Measurements from ENCODE around the gene GSTM3.

GSTM3 gene

DNA sequence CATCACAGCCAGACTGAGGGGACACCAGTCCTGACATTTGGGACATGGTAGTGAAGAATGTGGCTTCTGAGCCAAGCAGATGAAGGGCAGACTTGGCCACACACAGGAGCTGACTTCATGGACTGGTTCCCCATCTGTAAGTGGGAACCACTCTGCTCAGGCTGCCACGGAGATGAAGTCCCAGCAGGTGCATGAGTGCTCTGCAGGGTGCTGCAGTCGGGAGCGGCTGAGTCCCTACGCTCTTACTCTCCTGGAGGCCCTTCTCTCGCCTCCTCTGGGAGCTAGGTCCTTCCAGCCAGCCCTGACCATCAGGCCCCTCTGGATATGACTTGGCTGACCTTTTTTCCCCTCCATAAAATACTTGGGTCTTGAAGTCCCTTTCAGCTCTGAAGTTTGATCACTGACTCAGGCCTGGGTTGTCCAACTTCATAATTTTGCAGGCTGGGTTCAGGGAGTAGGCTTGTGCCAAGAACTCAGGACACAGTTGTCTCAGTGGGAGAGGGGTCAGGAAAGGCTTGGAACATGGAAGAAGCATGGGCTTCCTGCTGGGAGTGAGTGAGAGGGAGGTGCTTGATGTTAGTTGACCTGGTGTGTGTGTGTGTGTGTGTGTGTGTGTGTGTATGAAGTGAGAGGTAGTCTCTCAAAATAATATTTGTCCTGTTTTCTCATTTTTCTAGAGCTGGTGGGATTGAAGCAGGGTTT, 43.9 kb upstream of the GSTM3 start:
- Histone ChIP-seq H3K4me1 (ENCODE audit: control insufficient read depth, insufficient read depth, low read length, poor library complexity, severe bottlenecking) (peaks cover 18% of the 10 kb centered on the region), H3K9me3 (ENCODE audit: control insufficient read depth, low read length) (peaks cover 8% of the 10 kb centered on the region), H3K36me3 (ENCODE audit: control insufficient read depth, insufficient read depth, low read length) (no peaks in the 10 kb centered on the region), H3K27ac (ENCODE audit: low read depth, low read length, severe bottlenecking) (no peak overlapping the region), H3K4me3 (ENCODE audit: extremely low read depth, insufficient read depth, low read length, poor library complexity, severe bottlenecking) (no peak overlapping the region)
- 84 to 94% methylated on average over 4 to 5 of the region's 5 CpGs for WGBS, 2 experiments (ENCODE audit: insufficient coverage in 2 of 2)

DNA sequence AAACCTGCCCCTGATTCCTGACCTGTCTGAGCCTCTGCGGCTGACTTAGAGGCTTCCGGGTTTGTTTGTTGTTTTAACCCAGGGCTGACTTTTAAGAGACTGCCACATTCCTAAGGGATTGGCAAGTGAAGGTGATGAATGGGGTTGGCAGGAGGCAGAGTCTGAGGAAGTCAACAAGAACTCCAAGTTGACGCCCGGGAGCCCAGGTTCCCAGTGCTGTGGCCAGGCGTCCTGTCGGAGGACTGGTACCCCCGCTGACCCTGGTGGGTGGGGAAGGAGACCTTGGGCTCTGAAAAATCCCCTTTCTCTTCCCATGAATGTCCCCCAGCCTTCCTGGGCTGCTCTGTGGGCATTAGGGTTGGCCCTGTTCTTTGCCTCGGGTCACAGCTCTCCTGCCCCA, 42.6 kb upstream of the GSTM3 start:
- no peak overlapping the region for H3K4me3 ChIP-seq (ENCODE audit: extremely low read depth, insufficient read depth, low read length, poor library complexity, severe bottlenecking)
- peaks cover 13% of the 10 kb centered on the region for H3K4me1 ChIP-seq (ENCODE audit: control insufficient read depth, insufficient read depth, low read length, poor library complexity, severe bottlenecking)
- H3K27ac ChIP-seq (ENCODE audit: low read depth, low read length, severe bottlenecking) = peak overlapping the region; percentile 1
- peaks cover 8% of the 10 kb centered on the region for H3K9me3 ChIP-seq (ENCODE audit: control insufficient read depth, low read length)
- no peaks in the 10 kb centered on the region for H3K36me3 ChIP-seq (ENCODE audit: control insufficient read depth, insufficient read depth, low read length)
- 42 to 51% methylated on average over 3 to 5 of the region's 8 CpGs for WGBS, 2 experiments (ENCODE audit: insufficient coverage in 2 of 2)

DNA sequence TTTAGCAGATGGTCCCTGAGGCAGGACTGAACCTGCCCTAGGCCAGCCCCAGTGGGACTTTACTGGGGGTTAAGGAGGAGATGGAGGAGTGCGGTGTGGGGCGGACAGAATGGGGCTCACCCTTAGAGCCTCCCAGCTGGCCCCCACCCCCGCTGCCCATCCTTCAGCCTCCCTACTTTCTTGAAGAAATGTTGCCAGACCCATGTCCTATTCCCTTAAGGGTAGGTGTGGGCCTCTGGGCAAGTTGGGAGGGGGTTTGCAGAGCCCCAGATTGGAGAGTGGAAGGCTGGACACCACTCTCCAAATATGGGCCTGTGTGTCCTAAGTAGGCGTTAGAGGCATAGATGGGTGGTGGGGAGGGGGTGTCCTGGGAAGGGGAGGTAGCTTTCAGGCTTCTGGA, 42.1 kb upstream of the GSTM3 start:
- Histone ChIP-seq H3K36me3 (ENCODE audit: control insufficient read depth, insufficient read depth, low read length) (no peaks in the 10 kb centered on the region), H3K9me3 (ENCODE audit: control insufficient read depth, low read length) (peaks cover 8% of the 10 kb centered on the region), H3K4me3 (ENCODE audit: extremely low read depth, insufficient read depth, low read length, poor library complexity, severe bottlenecking) (no peak overlapping the region), H3K27ac (ENCODE audit: low read depth, low read length, severe bottlenecking) (peak overlapping the region; percentile 1), H3K4me1 (ENCODE audit: control insufficient read depth, insufficient read depth, low read length, poor library complexity, severe bottlenecking) (peaks cover 12% of the 10 kb centered on the region)
- WGBS, 2 experiments (ENCODE audit: insufficient coverage in 2 of 2) = 80% methylated on average over 1 of the region's 4 CpGs; no CpG with 5 or more reads in 1 of the 2 experiments

DNA sequence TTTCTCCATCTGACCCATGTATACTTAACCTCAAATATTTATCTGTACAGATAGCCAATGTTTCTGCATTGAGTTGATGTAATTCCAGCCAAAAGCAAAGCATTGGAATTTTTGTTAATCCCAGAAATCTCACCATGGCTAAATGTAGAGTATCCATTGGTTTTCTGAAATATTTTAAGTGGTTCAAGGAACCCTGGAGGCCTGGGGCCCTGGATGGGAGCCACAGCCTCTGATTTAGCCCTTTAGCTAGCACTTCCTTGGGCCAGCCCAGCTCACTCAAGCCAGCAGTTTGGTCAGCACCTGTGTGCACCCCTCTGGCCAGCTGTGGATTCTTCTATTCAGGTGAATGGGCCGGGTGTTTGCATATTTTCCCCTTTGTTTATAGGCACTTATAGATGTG, 41.7 kb upstream of the GSTM3 start:
- no peak overlapping the region for H3K4me3 ChIP-seq (ENCODE audit: extremely low read depth, insufficient read depth, low read length, poor library complexity, severe bottlenecking)
- peaks cover 11% of the 10 kb centered on the region for H3K4me1 ChIP-seq (ENCODE audit: control insufficient read depth, insufficient read depth, low read length, poor library complexity, severe bottlenecking)
- WGBS, 2 experiments (ENCODE audit: insufficient coverage in 2 of 2) = 50% methylated on average over 1 of the region's 1 CpG; no CpG with 5 or more reads in 1 of the 2 experiments
- H3K27ac ChIP-seq (ENCODE audit: low read depth, low read length, severe bottlenecking) = no peak overlapping the region
- H3K9me3 ChIP-seq (ENCODE audit: control insufficient read depth, low read length) = peaks cover 8% of the 10 kb centered on the region
- H3K36me3 ChIP-seq (ENCODE audit: control insufficient read depth, insufficient read depth, low read length) = no peaks in the 10 kb centered on the region

DNA sequence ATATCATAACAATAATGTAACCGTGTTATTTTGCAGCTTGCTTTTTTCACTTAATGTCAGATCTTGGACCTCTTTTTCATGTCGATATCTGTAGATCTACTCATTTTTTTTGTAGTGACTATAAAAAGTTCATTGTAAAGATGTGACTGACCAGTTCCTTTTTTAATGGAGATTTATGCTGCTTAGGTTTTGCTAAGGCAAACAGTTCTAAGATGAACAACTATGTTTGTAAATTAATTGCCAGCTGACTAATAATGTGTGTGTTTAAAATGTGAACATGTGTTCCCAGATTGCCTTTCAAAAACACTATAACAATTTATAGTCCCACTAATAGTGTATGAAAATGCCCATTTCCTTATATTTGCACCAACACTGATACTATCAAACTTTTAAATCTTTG, 41.0 kb upstream of the GSTM3 start:
- Histone ChIP-seq H3K4me3 (ENCODE audit: extremely low read depth, insufficient read depth, low read length, poor library complexity, severe bottlenecking) (no peak overlapping the region), H3K4me1 (ENCODE audit: control insufficient read depth, insufficient read depth, low read length, poor library complexity, severe bottlenecking) (peaks cover 18% of the 10 kb centered on the region), H3K36me3 (ENCODE audit: control insufficient read depth, insufficient read depth, low read length) (no peaks in the 10 kb centered on the region), H3K9me3 (ENCODE audit: control insufficient read depth, low read length) (peaks cover 8% of the 10 kb centered on the region), H3K27ac (ENCODE audit: low read depth, low read length, severe bottlenecking) (no peak overlapping the region)
- WGBS, 2 experiments (ENCODE audit: insufficient coverage in 2 of 2) = 100% methylated on average over 1 of the region's 2 CpGs; no CpG with 5 or more reads in 1 of the 2 experiments

DNA sequence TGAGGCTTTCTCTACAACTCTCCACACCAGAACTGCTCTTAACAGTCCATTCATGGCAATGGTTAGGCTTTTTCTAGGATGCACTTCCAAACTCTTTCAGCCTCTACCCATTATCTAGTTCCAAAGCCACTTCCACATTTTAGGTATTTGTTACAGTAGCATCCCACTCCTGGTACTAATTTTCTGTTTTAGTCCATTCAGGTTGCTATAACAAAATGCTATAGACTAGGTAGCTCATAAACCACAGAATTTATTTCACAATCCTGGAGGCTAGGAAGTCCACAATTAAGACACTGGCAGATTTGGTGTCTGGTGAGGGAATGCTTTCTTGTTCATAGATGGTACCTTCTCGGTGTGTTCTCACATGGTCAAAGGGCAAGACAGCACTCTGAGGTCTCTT, 40.1 kb upstream of the GSTM3 start:
- Histone ChIP-seq H3K36me3 (ENCODE audit: control insufficient read depth, insufficient read depth, low read length) (no peaks in the 10 kb centered on the region), H3K27ac (ENCODE audit: low read depth, low read length, severe bottlenecking) (no peak overlapping the region), H3K9me3 (ENCODE audit: control insufficient read depth, low read length) (peaks cover 8% of the 10 kb centered on the region), H3K4me3 (ENCODE audit: extremely low read depth, insufficient read depth, low read length, poor library complexity, severe bottlenecking) (no peak overlapping the region), H3K4me1 (ENCODE audit: control insufficient read depth, insufficient read depth, low read length, poor library complexity, severe bottlenecking) (peaks cover 19% of the 10 kb centered on the region)
- WGBS, 2 experiments (ENCODE audit: insufficient coverage in 2 of 2) = no CpG with 5 or more reads among the region's 1 CpG

DNA sequence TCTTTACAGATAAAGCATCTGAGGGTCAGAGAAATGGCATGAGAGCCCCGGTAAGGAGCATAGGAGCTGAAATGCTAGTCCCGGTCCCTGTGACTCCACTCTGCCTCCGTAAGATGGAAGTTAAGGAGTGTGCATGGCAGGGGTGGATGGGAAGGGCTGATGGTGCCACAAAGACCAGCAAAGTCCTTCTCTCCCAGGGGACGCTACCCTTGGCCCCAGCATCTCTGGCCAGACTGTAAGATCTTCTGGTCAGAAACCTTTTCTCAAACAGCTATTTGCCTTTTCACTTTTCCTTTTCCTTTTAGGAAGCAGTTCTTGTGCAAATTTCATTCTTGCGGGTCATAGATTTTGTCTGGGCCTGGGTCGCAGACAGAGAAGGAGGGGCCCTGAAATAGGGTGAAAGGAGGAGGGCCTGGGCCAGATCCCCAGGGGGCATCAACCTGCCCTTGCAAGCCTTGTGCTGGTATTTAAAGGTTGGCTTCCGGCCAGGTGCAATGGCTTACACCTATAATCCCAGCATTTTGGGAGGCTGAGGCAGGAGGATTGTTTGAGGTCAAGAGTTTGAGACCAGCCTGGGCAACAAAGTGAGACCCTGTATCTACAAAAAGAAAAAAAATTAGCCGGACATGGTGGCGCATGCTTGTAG, 37.3 kb upstream of the GSTM3 start:
- Histone ChIP-seq H3K27ac (ENCODE audit: low read depth, low read length, severe bottlenecking) (no peak overlapping the region), H3K36me3 (ENCODE audit: control insufficient read depth, insufficient read depth, low read length) (no peaks in the 10 kb centered on the region), H3K4me1 (ENCODE audit: control insufficient read depth, insufficient read depth, low read length, poor library complexity, severe bottlenecking) (peaks cover 16% of the 10 kb centered on the region), H3K9me3 (ENCODE audit: control insufficient read depth, low read length) (peaks cover 8% of the 10 kb centered on the region), H3K4me3 (ENCODE audit: extremely low read depth, insufficient read depth, low read length, poor library complexity, severe bottlenecking) (no peak overlapping the region)
- 92% methylated on average over 4 to 9 of the region's 9 CpGs for WGBS, 2 experiments (ENCODE audit: insufficient coverage in 2 of 2)

DNA sequence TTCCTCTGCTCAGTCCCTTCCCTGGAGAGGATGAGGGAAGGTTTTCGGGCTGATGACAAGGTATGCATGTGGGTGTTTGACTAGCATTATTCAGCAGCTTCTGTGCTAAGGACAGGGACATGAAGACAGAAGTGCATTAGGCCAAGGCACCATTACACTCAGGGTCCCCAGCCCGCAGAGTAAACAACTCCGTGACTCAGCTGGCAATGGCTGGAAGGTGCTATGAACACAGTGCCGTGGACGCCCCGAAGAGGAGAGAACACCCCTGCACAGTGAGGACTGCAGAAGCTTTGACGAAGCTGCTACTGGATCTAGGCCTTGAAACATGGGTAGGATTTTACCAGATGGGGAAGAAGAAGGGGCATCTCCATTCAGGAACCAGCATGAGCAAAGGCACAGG, 36.6 kb upstream of the GSTM3 start:
- H3K9me3 ChIP-seq (ENCODE audit: control insufficient read depth, low read length) = peaks cover 8% of the 10 kb centered on the region
- peaks cover 12% of the 10 kb centered on the region for H3K4me1 ChIP-seq (ENCODE audit: control insufficient read depth, insufficient read depth, low read length, poor library complexity, severe bottlenecking)
- no peaks in the 10 kb centered on the region for H3K36me3 ChIP-seq (ENCODE audit: control insufficient read depth, insufficient read depth, low read length)
- no peak overlapping the region for H3K27ac ChIP-seq (ENCODE audit: low read depth, low read length, severe bottlenecking)
- no peak overlapping the region for H3K4me3 ChIP-seq (ENCODE audit: extremely low read depth, insufficient read depth, low read length, poor library complexity, severe bottlenecking)
- WGBS, 2 experiments (ENCODE audit: insufficient coverage in 2 of 2) = 91 to 98% methylated on average over 6 of the region's 7 CpGs

DNA sequence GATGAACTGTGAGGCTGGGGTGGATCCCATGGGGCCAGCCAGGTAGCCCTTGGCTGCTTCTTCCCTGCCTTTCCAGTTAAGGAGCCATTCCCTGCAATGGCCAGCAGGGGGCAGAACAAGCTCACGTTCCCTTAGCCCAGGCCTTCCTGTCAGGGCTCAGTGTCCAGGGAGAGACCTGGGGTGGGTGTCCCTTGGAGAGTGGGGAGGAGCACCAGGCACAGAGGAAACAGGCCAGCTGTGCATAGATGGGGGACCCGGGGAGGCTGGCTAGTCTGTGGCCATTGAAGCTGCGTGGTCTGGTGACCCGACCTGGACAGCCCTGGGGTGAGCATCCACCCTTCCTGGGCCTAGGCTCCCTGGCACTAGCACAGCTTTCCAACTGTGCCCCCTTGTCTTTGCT, 36.1 kb upstream of the GSTM3 start:
- Histone ChIP-seq H3K27ac (ENCODE audit: low read depth, low read length, severe bottlenecking) (no peak overlapping the region), H3K4me3 (ENCODE audit: extremely low read depth, insufficient read depth, low read length, poor library complexity, severe bottlenecking) (no peak overlapping the region), H3K36me3 (ENCODE audit: control insufficient read depth, insufficient read depth, low read length) (no peaks in the 10 kb centered on the region), H3K4me1 (ENCODE audit: control insufficient read depth, insufficient read depth, low read length, poor library complexity, severe bottlenecking) (peaks cover 12% of the 10 kb centered on the region), H3K9me3 (ENCODE audit: control insufficient read depth, low read length) (peaks cover 8% of the 10 kb centered on the region)
- 24% methylated on average over 3 to 4 of the region's 4 CpGs for WGBS, 2 experiments (ENCODE audit: insufficient coverage in 2 of 2)

DNA sequence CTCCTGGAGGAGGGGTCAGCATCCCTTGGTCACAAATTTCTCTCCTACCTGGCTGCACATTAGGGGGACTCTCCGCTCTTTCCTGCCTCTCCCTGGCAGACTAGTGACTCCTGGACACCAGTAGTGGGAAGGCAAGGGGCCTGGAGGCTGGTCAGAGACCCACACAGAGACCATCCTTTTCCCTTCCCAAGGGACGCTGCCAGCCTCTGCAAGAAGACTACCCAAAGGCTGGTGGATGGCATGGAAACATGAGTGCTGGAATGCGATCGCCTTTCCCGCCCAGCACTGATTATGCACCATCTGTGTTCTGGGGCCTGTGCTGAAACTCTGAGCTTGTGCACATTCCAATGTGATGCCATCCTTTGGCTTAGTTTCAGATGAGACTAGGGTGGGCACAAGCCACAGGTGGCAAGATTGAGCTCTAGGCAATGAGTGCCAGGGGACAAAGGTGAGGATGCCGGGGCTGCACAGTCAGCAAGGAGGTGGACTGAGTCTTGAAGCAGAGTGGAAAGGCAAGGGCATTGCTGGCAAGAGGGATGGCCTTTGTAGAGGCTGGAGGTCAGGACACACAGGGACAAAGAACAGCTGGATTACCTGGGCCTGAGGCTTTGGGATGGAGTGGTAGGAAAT, 35.5 kb upstream of the GSTM3 start:
- WGBS, 2 experiments (ENCODE audit: insufficient coverage in 2 of 2) = 77 to 89% methylated on average over 5 of the region's 6 CpGs
- Histone ChIP-seq H3K36me3 (ENCODE audit: control insufficient read depth, insufficient read depth, low read length) (no peaks in the 10 kb centered on the region), H3K4me3 (ENCODE audit: extremely low read depth, insufficient read depth, low read length, poor library complexity, severe bottlenecking) (no peak overlapping the region), H3K9me3 (ENCODE audit: control insufficient read depth, low read length) (peaks cover 7% of the 10 kb centered on the region), H3K27ac (ENCODE audit: low read depth, low read length, severe bottlenecking) (no peak overlapping the region), H3K4me1 (ENCODE audit: control insufficient read depth, insufficient read depth, low read length, poor library complexity, severe bottlenecking) (peaks cover 12% of the 10 kb centered on the region)

DNA sequence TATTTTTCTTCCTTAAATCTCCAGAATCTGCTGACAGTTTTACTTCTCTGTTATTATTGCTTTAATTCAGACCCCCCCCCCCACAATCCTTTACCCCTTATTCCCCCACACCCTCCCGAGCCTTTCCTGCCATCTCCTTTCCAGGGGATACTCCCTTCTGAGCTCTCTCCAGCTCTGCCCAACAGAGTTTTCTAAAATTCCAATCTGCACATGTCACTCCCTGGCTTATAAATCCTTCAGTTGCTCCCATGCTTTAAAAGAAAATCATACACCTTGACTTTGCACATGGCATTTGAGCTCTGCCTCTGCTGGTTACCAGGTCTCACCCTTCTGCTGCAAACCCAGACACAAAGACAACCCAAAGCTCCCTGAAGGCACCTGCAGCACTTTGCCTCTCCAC, 34.6 kb upstream of the GSTM3 start:
- Histone ChIP-seq H3K36me3 (ENCODE audit: control insufficient read depth, insufficient read depth, low read length) (no peaks in the 10 kb centered on the region), H3K4me1 (ENCODE audit: control insufficient read depth, insufficient read depth, low read length, poor library complexity, severe bottlenecking) (peaks cover 12% of the 10 kb centered on the region), H3K9me3 (ENCODE audit: control insufficient read depth, low read length) (no peaks in the 10 kb centered on the region), H3K27ac (ENCODE audit: low read depth, low read length, severe bottlenecking) (no peak overlapping the region), H3K4me3 (ENCODE audit: extremely low read depth, insufficient read depth, low read length, poor library complexity, severe bottlenecking) (no peak overlapping the region)
- 78 to 80% methylated on average over 1 of the region's 1 CpG for WGBS, 2 experiments (ENCODE audit: insufficient coverage in 2 of 2)

All from mesodermal cell (in vitro differentiated cells).